Liver (tissue), 9 donors: Measurements from ENCODE around the gene ZNF26. TPM values are rescaled to one million over a fixed set of nuclear protein-coding genes. Genes with fewer than 3 reads are reported as not detected.

Source experiments
- DNase-seq: peaks from one replicate; pipeline ENCODE4 v3.0.0-alpha.2; 2017; ENCODE audit warnings: low spot score
- H3K27ac ChIP-seq, 2 donors: one replicate each; pipeline ENCODE4 v1.7.0; 2013; ENCODE audit warnings: inconsistent platforms in 2 of 2, low read length in 2 of 2, control low read depth in 1 of 2, low read depth in 1 of 2, mild to moderate bottlenecking in 1 of 2
- H3K27me3 ChIP-seq, 4 donors: one replicate each; pipeline versions ENCODE4 v1.6.1 to v1.7.0; 2013; ENCODE audit warnings: low read length in 3 of 4, inconsistent platforms in 1 of 4, mild to moderate bottlenecking in 1 of 4, moderate library complexity in 1 of 4; ENCODE audit not compliant: control insufficient read depth in 4 of 4, insufficient read depth in 4 of 4
- H3K36me3 ChIP-seq, 4 donors: one replicate each; pipeline versions ENCODE4 v1.6.1 to v1.7.0; 2013; ENCODE audit warnings: low read length in 3 of 4, mild to moderate bottlenecking in 3 of 4, low read depth in 1 of 4, moderate library complexity in 1 of 4; ENCODE audit not compliant: control insufficient read depth in 4 of 4, insufficient read depth in 3 of 4
- H3K4me1 ChIP-seq, 4 donors: one replicate each; pipeline versions ENCODE4 v1.6.1 to v1.7.0; 2013; ENCODE audit warnings: low read length in 3 of 4, mild to moderate bottlenecking in 3 of 4, moderate library complexity in 1 of 4; ENCODE audit not compliant: control insufficient read depth in 4 of 4, insufficient read depth in 4 of 4
- H3K4me3 ChIP-seq, 3 donors: one replicate each; pipeline versions ENCODE4 v1.6.1 to v1.7.0; 2013; ENCODE audit warnings: low read length in 3 of 3, control low read depth in 1 of 3, low read depth in 1 of 3, mild to moderate bottlenecking in 1 of 3
- H3K9ac ChIP-seq, 2 donors: one replicate each; pipeline ENCODE4 v1.7.0; 2013; ENCODE audit warnings: low read length in 2 of 2, mild to moderate bottlenecking in 2 of 2, moderate library complexity in 2 of 2, control low read depth in 1 of 2, low read depth in 1 of 2
- H3K9me3 ChIP-seq, 4 donors: one replicate each; pipeline versions ENCODE4 v1.6.1 to v1.7.0; 2013; ENCODE audit warnings: low read length in 3 of 4; ENCODE audit not compliant: control insufficient read depth in 4 of 4
- EGR1 ChIP-seq, 2 donors: IDR thresholded peaks; 2 replicates each; pipeline ENCODE4 v1.6.1; 2016 to 2018; ENCODE audit warnings: antibody characterized with exemption in 2 of 2, low read depth in 2 of 2
- FOXA1 ChIP-seq: IDR thresholded peaks from 2 replicates; pipeline ENCODE4 v1.6.1; 2016; ENCODE audit warnings: antibody characterized with exemption
- FOXA2 ChIP-seq: IDR thresholded peaks from 2 replicates; pipeline ENCODE4 v1.6.1; 2016; ENCODE audit warnings: antibody characterized with exemption
- GABPA ChIP-seq, 2 donors: IDR thresholded peaks in 1 of 2; conservative IDR thresholded peaks in 1 of 2; 2 replicates each; pipeline ENCODE4 v1.6.1; 2016; ENCODE audit warnings: antibody characterized with exemption in 2 of 2, mild to moderate bottlenecking in 1 of 2, moderate library complexity in 1 of 2
- HNF4A ChIP-seq, 2 donors: conservative IDR thresholded peaks; 2 replicates each; pipeline ENCODE4 v1.6.1; 2016; ENCODE audit warnings: antibody characterized with exemption in 2 of 2, mild to moderate bottlenecking in 2 of 2
- NR2F2 ChIP-seq: IDR thresholded peaks from 2 replicates; pipeline ENCODE4 v1.6.1; 2016; ENCODE audit warnings: antibody characterized with exemption
- SP1 ChIP-seq: IDR thresholded peaks from 2 replicates; pipeline ENCODE4 v1.6.1; 2018; ENCODE audit warnings: antibody characterized with exemption, mild to moderate bottlenecking
- TAF1 ChIP-seq: conservative IDR thresholded peaks from 2 replicates; pipeline ENCODE4 v1.6.1; 2016; ENCODE audit warnings: antibody characterized with exemption, mild to moderate bottlenecking
- YY1 ChIP-seq: IDR thresholded peaks from 2 replicates; pipeline ENCODE4 v1.6.1; 2016; ENCODE audit warnings: antibody characterized with exemption, mild to moderate bottlenecking
- WGBS: extraction: QIAGEN DNeasy Blood & Tissue Kit; methylation state at CpG from one replicate; pipeline ENCODE4 v1.1.7; 2013; 5-methylcytosine and 5-hydroxymethylcytosine counted together
- polyA plus RNA-seq, 2 donors: library from polyadenylated mRNA; stranded (reverse) in 1 of 2; unstranded in 1 of 2; fragments of 200-250 nt in 1 of 2; fragments of >200 nt in 1 of 2; fragmentation: Nextera tagmentation in 1 of 2; extraction: Ambion mirVana in 1 of 2; gene quantifications; one replicate each; pipeline versions ENCODE4 v1.2.1 to v1.2.3, GENCODE V29; 2013 to 2015
- total RNA-seq, 2 donors: library from RNA; depleted of rRNA; stranded (reverse); fragments of >200 nt; gene quantifications; one replicate each; pipeline ENCODE4 v1.2.3, GENCODE V29; 2014
- TF ChIP-seq, protein P1 (sequence below): fragments of 150-350 bp; IDR thresholded peaks from 2 replicates; pipeline ENCODE4 v1.5.1; 2017; ENCODE audit warnings: improper control_type of control experiment, low read depth, low read length; ENCODE audit not compliant: missing input control
- TF ChIP-seq, protein P2 (sequence below): IDR thresholded peaks from 2 replicates; pipeline ENCODE4 v1.6.1; 2016; ENCODE audit warnings: antibody characterized with exemption
- TF ChIP-seq, protein P3 (sequence below): IDR thresholded peaks from 2 replicates; pipeline ENCODE4 v1.6.1; 2016; ENCODE audit warnings: antibody characterized with exemption
- TF ChIP-seq, protein P4 (sequence below): IDR thresholded peaks from 2 replicates; pipeline ENCODE4 v1.6.1; 2016; ENCODE audit warnings: antibody characterized with exemption
- TF ChIP-seq, protein P5 (sequence below): IDR thresholded peaks from 2 replicates; pipeline ENCODE4 v1.6.1; 2016; ENCODE audit warnings: antibody characterized with exemption, mild to moderate bottlenecking
- donor health status: healthy.
- donor health status: healthy.
- donor health status: healthy.
- donor health status: healthy.
- donor health status: healthy.

Gene ZNF26
- total and polyA plus RNA-seq, 4 donors, result 1.7 to 9.5 (median 4.8) TPM

DNA sequence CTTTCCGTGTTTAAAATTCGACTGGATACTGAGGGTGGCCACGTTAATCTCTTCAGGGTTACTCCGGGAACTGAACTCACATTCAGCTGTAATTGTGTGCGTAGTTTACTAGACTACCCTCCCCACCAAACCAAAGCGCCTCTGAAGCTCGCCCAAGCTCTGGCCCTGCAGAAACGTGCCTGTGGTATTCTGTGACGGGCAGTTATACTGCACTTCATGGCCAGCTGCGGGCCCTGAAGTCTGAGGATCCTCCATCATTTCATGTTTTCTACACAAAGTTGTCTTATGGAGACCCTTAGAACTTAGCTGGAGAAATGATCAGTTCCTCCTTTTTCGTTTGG, 688 bp downstream of the ZNF26 start:
- Histone ChIP-seq H3K4me3 (peak overlapping the region; percentile 77 to 94 (median 93)), H3K9ac (peak overlapping the region in 1 of 2 donors; percentile 75), H3K4me1 (peaks cover 7 to 16% (median 15%) of the 10 kb centered on the region in 4 donors), H3K27me3 (no peaks in the 10 kb centered on the region), H3K27ac (peak overlapping the region; percentile 62 to 72), H3K36me3 (peaks cover 0 to 4% (median 1%) of the 10 kb centered on the region in 4 donors), H3K9me3 (peaks cover 3 to 12% (median 7%) of the 10 kb centered on the region in 4 donors)
- TF ChIP-seq, protein P1, sequence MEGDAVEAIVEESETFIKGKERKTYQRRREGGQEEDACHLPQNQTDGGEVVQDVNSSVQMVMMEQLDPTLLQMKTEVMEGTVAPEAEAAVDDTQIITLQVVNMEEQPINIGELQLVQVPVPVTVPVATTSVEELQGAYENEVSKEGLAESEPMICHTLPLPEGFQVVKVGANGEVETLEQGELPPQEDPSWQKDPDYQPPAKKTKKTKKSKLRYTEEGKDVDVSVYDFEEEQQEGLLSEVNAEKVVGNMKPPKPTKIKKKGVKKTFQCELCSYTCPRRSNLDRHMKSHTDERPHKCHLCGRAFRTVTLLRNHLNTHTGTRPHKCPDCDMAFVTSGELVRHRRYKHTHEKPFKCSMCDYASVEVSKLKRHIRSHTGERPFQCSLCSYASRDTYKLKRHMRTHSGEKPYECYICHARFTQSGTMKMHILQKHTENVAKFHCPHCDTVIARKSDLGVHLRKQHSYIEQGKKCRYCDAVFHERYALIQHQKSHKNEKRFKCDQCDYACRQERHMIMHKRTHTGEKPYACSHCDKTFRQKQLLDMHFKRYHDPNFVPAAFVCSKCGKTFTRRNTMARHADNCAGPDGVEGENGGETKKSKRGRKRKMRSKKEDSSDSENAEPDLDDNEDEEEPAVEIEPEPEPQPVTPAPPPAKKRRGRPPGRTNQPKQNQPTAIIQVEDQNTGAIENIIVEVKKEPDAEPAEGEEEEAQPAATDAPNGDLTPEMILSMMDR, result no peak
- TF ChIP-seq TAF1 (no peak), YY1 (no peak), SP1 (no peak), FOXA2 (no peak), FOXA1 (no peak), EGR1 (IDR thresholded peaks at IDR 0.05; ENCODE audit: low read depth in 2 of 2) (no peak), NR2F2 (no peak)
- TF ChIP-seq, protein P2, sequence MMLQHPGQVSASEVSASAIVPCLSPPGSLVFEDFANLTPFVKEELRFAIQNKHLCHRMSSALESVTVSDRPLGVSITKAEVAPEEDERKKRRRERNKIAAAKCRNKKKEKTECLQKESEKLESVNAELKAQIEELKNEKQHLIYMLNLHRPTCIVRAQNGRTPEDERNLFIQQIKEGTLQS, result no peak
- TF ChIP-seq, protein P3, sequence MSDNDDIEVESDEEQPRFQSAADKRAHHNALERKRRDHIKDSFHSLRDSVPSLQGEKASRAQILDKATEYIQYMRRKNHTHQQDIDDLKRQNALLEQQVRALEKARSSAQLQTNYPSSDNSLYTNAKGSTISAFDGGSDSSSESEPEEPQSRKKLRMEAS, result no peak
- TF ChIP-seq, protein P4, sequence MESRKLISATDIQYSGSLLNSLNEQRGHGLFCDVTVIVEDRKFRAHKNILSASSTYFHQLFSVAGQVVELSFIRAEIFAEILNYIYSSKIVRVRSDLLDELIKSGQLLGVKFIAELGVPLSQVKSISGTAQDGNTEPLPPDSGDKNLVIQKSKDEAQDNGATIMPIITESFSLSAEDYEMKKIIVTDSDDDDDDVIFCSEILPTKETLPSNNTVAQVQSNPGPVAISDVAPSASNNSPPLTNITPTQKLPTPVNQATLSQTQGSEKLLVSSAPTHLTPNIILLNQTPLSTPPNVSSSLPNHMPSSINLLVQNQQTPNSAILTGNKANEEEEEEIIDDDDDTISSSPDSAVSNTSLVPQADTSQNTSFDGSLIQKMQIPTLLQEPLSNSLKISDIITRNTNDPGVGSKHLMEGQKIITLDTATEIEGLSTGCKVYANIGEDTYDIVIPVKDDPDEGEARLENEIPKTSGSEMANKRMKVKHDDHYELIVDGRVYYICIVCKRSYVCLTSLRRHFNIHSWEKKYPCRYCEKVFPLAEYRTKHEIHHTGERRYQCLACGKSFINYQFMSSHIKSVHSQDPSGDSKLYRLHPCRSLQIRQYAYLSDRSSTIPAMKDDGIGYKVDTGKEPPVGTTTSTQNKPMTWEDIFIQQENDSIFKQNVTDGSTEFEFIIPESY, result no peak
- TF ChIP-seq, protein P5, sequence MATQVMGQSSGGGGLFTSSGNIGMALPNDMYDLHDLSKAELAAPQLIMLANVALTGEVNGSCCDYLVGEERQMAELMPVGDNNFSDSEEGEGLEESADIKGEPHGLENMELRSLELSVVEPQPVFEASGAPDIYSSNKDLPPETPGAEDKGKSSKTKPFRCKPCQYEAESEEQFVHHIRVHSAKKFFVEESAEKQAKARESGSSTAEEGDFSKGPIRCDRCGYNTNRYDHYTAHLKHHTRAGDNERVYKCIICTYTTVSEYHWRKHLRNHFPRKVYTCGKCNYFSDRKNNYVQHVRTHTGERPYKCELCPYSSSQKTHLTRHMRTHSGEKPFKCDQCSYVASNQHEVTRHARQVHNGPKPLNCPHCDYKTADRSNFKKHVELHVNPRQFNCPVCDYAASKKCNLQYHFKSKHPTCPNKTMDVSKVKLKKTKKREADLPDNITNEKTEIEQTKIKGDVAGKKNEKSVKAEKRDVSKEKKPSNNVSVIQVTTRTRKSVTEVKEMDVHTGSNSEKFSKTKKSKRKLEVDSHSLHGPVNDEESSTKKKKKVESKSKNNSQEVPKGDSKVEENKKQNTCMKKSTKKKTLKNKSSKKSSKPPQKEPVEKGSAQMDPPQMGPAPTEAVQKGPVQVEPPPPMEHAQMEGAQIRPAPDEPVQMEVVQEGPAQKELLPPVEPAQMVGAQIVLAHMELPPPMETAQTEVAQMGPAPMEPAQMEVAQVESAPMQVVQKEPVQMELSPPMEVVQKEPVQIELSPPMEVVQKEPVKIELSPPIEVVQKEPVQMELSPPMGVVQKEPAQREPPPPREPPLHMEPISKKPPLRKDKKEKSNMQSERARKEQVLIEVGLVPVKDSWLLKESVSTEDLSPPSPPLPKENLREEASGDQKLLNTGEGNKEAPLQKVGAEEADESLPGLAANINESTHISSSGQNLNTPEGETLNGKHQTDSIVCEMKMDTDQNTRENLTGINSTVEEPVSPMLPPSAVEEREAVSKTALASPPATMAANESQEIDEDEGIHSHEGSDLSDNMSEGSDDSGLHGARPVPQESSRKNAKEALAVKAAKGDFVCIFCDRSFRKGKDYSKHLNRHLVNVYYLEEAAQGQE, result no peak
- WGBS, result 2% methylated on average over 11 of the region's 11 CpGs
- no peak for DNase-seq

DNA sequence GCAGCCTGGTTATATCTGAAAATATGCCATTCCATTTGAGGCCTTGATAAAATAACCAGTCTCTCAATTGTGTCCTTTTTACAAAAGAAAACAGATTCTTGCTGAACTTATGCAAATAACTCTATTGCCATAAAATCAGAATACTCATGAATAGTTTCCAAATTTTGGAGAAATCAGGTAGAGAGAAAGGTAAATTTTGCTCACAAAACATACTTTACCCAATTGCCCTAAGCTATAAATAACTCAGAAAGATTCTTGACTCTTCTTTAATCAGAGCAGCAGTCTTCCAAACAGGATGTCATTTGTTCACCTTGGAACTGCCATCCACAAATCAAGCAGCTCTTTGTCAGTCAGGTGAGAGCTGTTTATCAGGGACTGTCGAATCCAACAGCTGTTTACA, 12.6 kb downstream of the ZNF26 start:
- H3K36me3 ChIP-seq, result peaks cover 0 to 22% (median 19%) of the 10 kb centered on the region in 4 donors
- DNase-seq, result no peak
- H3K27me3 ChIP-seq, result no peaks in the 10 kb centered on the region
- H3K9me3 ChIP-seq, result peaks cover 40 to 78% (median 56%) of the 10 kb centered on the region in 4 donors
- peak overlapping the region in 1 of 3 donors; percentile 43 for H3K4me3 ChIP-seq
- 51% methylated on average over 1 of the region's 1 CpG for WGBS
- H3K9ac ChIP-seq, result no peak overlapping the region
- no peaks in the 10 kb centered on the region for H3K4me1 ChIP-seq
- no peak overlapping the region for H3K27ac ChIP-seq
- TF ChIP-seq, protein P4, result no peak
- TF ChIP-seq FOXA2 (no peak), NR2F2 (no peak), SP1 (no peak), FOXA1 (no peak), TAF1 (no peak), HNF4A (conservative IDR thresholded peaks at IDR 0.05) (no peak), GABPA (IDR thresholded peaks at IDR 0.05 in 1 of 2, conservative IDR thresholded peaks at IDR 0.05 in 1 of 2) (no peak)
- TF ChIP-seq, protein P2, result no peak
- TF ChIP-seq, protein P3, result no peak
- TF ChIP-seq, protein P1, result no peak
